NCI-H146 treated with DMSO at 0.1 percent for 48 hours (cell line): ENCODE measurements around the gene VOPP1.
"Not testable (repeated sequence)": the region's sequence is repeated elsewhere in the genome, so short reads cannot be mapped to it uniquely, and the experiment has no call there.

ENCODE experiments used
- DNase-seq: peaks from one replicate; lab custom pipeline; 2025; ENCODE audit not compliant: unreplicated experiment; lab: John Stamatoyannopoulos, UW

The VOPP1 gene, protein sequence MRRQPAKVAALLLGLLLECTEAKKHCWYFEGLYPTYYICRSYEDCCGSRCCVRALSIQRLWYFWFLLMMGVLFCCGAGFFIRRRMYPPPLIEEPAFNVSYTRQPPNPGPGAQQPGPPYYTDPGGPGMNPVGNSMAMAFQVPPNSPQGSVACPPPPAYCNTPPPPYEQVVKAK

DNA sequence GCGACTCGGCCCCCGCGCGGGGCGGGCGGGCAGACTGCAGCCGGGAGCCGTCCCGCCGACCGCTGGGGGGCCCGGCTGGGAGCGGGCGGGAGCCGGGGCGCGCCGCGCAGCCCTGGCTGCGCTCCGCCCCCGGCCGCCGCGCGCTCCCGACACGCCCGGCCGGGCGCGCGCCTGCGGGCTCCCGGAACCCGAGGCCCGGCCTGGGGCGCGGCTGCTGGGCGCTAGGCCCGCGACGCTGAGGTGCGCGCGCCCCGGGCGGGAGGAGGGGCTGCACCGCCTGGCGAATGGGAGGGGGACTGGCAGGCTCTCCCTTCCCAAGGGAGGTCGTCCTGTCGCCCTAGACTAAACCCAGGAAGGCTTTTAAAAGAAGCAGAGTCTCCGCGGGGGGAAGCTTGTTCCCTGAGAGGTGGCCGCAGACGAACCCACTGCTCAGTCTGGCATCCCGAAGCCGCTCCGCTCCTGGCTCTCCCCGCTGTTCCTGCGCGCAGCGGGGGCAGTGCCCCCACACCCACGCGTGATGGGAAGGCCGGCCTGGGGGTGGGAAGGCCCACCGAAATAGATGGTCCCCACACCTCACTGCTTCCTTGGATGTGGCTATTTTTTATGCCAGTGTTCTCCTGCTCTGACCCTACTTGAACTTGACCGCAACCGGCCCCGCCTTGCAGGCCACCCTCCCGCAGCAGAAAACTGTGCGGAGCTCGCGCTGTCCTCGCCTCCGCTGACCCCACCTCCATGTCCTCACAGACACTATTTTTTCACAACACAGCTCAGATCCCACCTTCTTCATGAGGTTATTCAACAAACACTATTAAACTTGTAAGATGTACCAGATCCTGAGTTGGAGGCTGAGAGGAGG lies at the start of gene VOPP1:
Gene VOPP1 (minus strand): TSS at position 125 of the 856 bp plus-strand sequence. CDS start 178 bp downstream, outside the sequence.
- peak; percentile 40 for DNase-seq

DNA sequence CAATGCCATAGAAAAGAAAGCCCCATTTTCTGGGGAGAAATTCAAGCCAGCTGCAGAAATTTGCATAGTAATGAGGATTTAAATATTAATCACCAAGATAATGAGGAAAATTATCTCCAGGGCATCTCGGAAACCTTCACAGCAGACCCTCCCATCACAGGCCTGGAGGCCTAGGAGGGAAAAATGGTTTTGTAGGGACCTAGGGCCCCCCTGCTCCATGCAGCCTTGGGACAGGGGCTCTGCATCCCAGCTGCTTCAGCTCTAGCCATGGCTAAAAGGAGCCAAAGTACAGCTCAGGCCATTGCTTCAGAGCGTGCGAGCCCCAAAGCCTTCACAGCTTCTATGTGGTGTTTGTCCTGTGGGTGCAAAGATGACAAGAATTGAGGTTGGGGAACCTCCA lies 46.6 kb upstream of the VOPP1 start:
- no peak for DNase-seq

DNA sequence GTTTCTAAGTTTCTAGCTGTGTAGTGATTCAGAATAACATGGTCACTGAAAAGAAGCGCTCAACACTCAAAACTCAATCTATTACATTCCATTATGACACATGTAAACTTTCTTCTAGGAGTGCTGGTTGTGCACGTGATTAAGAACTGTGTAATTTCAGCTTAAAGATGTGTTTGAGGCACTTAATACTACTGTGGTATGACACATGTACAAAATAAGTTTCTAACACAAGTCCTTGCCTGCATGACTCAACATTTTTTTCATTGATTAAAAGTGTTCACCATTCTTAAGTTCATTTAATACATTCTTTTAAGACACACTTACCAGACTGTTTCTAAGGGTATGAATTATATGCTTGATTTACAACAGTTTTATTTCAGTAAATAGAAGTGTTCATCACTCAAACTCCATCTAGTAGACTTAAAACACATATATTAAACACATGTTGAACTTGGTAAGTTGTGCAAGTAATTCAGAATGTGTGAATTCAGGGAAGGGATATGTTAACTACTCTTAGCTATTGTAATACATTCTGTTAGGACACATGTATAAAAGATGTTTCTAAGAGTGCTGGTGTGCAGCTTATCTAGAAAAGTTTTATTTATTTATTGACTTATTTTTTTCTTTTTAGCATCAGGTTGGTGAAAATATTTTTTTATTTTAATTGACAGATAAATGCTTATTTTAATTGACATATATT lies 42.2 kb upstream of the VOPP1 start:
- DNase-seq = not testable (repeated sequence)

DNA sequence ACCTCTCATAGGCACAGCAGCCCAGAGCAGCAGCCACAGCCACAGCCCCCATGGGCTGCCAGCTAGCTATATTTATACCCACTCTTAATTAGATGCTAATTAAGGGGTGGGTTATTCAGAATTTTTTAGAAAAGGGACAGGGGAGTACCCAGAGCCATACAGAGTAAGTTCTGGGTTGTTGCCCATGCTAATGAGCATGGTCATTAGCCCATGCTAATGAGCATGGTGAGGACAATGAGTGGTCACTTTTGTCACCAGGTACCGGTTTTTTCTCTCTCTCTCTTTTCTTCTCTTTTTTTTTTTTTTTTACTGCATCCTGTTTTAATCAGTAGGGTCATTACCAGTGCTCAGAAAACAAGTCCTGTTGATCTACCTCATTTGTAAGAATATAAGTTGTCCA lies 37.4 kb upstream of the VOPP1 start:
- DNase-seq = not testable (repeated sequence)

DNA sequence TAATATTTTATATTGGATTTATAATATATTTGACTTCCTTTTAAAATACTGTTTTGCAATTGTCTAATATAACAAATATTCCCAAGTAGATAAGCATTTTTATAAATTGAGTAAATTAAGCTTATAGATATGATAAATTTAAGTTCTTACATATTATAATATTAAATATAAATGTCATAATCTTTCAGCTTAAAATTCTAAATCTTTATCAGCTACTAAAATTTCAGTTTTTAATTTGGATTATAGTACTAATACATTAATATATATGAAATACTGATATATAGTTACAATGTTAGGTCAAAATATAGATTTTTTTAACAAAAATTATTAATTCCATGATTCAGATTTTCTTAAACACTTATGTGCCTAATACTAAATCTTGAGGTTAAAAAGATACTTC lies 33.4 kb upstream of the VOPP1 start:
- not testable (repeated sequence) for DNase-seq

DNA sequence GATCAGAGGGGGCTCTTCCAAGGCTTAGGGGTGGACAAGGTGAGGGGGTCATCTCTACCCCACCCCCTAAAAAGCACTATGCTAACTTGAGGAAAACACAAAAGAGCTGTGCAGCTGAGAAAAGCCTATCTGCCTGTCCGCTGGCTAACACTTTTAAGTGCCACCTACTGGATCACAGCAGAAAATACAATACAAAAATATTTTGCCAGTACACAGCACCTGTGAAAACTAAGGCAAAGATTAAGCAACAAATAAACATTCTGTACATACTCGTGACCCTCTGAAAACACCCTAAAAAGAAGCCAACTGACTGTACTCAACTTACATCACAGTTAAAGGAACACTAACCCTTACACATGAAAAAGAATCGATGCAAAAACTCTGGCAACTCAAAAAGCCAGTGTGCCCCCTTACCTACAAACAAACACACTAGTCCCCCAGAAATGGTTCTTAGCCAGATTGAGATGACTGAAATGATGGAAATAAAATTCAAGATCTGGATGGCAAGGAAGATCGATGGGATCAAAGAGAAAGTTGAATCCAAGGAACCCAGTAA lies 25.7 kb upstream of the VOPP1 start:
- DNase-seq = not testable (repeated sequence)

DNA sequence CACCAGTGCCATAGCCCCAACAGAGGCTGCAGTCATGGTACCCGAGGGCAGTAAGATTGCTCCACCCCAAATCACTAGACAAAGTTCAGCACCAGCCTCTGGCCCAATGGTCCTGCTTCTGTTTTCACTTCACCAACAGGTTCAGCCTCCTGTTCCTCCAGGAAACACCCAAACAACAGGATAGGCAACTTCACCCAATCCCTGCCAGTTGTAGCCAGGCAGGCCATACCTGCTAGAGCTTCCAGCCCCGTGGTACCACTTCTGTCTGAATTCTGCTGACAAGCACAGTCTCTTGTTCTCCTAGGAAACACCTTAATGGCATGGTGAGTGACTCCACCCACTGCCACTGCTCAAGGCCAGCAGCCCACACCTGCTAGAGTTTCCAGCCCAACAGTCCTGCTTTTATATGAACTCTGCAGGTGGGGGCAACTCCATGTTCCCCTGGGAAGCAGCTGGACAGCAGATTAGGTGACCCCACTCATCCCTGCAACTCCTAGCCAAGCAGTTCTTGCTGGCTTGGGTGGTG lies 25.0 kb upstream of the VOPP1 start:
- DNase-seq = not testable (repeated sequence)

DNA sequence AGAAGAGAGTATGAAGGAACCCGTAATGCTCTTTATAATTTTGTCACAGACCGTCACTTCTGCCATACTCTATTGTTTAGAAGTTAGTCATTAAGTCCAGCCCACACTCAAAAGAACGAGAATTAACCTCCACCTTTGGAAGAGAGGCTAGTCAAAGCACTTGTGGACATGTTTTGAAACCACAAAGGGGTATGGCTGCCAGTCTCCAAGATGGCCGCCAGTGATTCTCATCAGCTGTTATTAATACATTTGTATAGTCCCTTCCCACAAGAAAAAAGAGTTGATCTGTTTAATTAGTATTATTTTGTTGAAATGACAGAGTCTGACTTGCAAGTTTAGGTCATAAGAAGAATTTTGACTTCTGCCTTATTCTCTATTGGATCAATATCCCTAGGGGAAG lies 23.2 kb upstream of the VOPP1 start:
- DNase-seq = no peak

DNA sequence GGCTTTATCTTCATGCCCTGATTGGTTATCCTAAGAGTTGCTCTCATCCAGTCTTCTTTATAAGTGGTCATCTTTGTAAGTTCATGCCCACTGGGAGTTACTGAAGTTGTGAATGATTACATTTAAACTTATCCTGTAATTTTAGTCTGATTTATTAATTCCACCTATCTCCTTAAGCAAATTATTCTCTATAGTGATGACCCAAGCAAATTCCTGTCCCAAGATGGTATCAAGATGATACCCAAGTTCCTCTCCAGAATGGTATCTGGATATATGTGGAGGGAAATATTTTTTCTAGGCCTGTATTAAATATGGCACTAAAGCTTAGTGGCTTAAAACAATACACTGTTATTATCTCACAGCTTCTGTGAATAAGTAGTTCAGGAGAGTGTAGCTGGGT lies 22.6 kb upstream of the VOPP1 start:
- no peak for DNase-seq

DNA sequence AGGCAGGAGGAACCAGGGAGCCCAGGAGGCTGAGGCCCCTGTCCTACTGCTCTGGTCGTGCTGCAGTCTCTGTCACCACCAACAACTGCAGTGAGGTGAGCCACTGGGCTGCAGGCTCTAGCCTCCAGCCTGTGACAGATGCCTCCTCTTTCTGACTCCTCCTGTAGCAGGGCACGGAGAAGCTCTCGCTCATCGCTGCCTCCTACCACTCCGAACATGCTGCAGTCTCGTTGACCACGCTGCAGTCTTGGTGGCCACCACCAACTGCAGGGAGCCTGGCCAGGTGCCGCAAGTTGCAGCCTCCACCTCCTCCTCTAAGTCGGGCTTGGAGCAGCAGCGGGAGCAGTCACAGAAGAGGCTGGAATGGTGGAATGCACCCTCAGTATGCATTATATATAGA lies 22.1 kb upstream of the VOPP1 start:
- no peak for DNase-seq

DNA sequence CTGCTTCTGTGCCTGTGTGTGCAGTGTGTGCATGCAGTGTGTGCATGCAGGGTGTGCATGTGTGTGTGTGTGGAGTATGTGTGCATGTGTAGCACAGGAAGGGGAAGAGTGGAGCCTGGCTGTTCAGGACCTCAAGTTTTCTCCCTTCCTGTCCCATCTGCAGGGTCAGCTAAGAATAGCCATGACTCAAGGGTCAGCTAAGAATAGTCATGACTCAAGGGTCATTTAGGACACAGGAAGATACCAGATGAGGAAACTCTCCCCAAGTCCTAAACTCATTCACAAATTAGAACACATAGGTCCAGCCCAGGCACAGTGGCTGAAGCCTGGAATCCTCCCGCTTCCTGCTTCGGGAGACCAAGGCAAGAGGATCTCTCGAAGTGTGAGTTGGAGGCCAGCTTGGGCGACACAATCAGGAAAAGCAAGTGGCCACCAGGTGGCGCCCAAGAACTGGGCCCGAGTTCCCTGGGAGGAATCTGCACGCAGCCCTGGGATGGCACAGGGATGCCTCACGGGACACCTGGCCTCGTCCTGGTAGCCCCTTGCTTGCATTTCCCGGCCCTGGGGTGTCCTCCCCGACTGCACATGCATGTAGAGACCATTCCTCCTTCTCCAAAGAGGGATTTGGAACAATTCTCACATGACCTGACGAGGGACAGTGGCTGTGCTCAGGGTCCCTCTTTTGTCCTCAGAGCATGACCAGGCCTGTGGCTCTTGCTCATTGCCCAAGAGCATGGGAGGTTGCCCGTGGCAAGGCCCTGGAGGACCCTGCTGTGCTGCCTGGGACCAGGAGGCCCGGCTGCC lies 21.4 kb upstream of the VOPP1 start:
- DNase-seq = peak; percentile 16

DNA sequence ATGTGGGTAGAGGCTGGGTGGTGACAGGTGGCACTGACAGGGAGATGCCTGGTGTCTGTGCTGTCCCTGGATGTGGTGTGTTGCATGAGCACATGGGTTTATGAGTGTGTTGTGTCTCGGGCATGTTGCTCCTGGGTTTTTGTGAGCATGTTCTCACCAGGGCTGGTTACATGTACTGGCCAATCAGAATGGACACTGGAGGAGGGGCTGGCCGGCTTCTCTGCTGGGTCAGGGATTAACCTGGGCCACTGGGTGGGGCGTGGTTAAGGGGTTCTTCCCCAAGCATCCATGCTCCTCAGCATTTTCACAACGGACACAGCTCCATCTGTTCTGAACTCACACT lies 20.8 kb upstream of the VOPP1 start:
- DNase-seq = no peak

DNA sequence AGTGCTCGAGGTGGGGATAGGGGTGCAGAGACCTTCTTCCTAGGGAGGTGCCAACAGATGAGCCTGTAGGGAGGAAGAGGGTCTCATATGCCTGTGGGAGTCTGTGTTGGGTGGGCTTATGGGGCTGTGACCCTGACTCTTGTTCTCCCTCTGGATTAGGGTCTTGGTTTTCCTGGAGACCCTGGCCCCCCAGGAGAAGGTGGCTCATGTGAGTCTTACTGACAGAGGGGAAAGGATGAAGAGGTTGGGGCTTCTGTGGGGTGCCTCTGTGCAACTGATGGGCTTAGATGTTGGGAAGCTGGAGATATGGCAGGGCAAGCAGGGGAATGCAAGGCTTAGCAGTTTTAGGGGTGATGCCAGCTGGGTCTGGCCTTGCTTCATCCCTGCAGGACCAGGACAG lies 20.2 kb upstream of the VOPP1 start:
- DNase-seq = no peak

DNA sequence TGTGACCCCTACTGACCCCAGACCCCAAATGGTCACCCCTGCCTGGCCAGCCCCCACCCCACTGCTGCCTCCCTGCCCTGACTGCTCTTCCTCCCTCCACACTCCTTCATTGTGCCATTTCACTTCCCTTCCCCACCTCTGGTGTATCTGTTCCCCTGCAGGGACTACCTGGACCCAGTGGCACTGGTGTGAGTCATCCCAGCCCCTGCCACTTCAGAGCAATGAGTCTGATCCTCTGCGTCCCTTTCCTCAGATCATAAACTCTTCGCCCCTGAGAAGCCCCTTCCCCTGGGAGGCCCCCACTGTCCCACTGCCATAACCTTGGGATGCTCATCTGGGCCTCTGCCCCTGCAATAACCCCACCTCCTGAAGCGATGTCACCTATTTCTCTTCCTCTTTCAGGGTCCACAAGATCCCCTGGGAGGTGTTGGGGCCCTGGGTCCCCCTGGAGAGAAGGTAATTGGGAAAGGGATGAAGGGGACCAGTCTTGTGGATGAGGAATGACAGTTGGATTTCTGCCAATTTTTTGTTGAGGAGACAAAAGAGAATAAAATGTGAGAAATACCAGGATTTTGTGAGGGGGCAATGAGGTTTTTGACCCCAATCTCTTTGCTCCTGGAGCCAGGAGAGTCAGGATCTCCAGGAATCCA lies 19.1 kb upstream of the VOPP1 start:
- no peak for DNase-seq

DNA sequence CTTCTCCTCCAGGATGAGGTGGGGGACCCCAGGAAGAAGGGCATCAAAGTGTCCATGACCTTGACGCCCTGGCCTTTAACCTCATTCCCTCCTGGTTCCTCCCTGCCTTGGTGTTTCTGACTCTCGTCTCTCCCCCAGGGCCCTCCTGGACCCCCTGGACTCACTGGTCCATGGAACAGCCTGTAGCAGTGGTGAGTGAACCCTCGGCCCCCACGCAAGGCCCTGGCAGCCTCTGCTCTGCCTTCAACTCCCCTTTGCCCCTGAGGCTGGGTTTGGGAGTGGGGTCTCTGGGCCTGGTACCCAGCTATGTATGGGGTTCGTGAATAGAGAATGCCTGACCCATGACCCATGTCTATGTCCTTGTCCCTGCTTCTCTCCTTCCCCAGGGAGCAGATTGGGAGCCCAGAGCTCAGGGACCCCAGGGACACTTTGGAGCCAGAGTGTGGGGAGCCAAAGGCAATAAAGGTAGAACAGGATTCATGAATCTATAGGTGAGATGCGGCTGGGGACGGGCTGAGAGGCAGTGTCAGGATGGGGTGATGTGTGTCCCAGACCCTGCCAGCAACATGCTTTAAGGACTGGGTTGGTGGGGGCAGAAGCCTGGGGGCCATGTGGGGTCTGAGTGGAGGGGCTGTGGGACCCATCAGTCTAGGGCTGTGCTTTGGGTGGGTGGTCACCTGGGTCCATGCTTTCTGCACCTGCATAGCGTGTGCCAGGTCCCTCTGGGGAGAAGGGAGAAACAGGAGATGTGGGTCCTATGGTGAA lies 18.4 kb upstream of the VOPP1 start:
- no peak for DNase-seq

DNA sequence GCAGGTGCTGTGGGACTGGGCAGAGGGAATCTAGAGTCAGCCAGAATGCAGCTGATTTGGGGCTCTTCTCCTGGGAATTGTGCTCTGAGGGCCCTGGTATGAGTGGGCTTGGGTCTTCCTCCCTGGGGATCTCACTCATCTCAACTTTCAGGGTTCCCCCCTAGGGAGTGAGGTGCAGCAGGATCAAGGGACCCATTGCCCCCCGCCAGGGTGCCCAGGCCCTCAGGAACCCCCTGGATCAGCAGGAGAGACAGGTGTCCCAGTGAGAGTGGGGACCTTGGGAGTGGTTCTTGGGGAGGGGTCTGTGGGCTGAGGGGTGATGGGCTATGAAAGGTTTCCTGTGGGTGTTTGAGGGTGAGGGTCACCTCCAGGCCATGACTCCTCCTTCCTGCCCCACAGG lies 17.6 kb upstream of the VOPP1 start:
- no peak for DNase-seq

DNA sequence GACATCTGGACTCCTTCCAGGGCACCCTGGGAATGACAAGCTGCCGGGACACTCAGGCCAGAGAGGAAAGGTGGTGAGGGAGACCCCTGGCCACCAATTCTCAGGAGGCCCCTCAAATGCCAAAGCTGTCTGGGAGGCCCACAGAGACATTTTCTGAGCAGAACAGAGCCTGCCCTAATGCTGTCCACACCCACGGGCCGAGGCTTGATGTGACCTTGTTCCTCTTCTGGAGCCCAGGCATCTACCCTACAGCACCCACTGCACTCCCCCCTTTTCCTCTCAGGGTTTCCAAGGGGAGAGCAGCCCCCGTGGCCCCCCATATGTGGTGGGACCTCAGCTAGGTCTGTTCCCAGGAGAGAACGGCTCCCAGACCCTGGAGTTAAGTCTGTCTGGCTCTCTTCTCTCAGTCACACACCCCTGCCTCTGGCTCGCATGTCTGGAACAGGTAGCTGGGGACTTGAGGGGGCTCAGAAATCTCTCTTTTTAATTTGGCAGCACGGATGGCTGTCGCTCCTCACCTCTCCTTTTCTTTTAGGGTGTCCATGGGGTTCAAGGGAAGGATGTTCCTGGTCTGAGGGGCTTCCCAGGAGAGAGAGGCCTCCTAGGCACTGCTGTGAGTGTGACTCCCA lies 16.8 kb upstream of the VOPP1 start:
- DNase-seq = no peak

DNA sequence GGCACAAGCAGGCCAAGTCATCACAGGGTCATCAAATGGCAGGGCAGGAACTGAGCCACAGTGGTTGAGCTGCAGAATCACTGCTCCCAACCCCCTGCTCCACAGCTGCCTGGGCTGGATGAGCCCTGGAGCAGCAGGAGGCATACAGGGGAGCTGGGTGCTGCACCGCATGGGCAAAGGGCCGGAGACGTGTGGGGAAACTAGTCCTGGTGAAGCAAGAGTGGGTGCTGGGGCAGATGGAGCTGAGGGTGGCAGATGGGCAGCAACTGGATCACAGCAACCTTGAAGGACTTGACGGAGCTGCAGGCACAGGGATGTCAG lies 16.0 kb upstream of the VOPP1 start:
- DNase-seq = no peak

DNA sequence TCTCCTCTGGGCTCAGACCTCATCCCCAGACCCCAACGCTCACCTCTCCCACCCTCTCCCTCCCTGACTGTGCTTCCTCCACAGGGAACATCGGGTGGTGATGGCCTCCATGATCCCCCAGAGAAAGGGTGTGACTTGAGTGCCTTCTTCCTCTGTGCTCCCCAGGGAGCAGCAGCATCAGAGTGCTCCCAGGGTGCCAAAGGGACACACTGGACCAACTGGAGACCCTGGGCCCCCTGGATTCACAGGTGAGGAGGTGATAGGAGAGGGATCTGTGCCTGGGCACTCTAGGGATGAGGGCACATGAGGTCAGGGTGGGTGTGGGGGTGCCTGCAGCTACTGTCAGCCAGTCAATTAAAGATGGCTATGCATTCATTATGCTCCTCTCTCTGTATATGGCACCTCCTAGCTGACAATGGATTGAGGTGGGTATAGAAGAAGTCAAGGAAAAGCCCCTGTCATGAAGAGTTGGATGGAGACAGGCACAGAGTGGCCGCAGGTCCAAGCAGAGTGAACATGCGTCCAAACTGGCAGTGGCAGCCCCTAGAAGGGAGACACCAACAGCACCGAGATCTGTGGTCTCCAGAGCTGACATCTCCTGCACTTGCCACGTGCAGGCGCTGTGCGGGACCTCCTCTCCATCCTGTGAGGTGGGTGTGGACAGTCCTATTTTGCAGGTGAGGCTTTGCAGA lies 15.5 kb upstream of the VOPP1 start:
- no peak for DNase-seq
